B cell (primary cell): ENCODE measurements around the gene SMIM30. TPM values are rescaled to one million over a fixed set of nuclear protein-coding genes. Genes with fewer than 3 reads are reported as not detected.

Experiments
- ATAC-seq: fragments of 200-7000 bp; cut with Tn5 transposase; one replicate; pipeline ENCODE4 v1.10.0; 2021; ENCODE audit warnings: low read depth, mild to moderate bottlenecking, moderate number of reproducible peaks, moderate library complexity
- CTCF ChIA-PET: fragments of 350-600 bp; sonication (Branson Sonifier 250); formaldehyde crosslinking; loops from one replicate; lab custom pipeline; 2021; ENCODE audit warnings: antibody characterized with exemption, inconsistent platforms; lab: Charles Lee
- POLR2A ChIA-PET: fragments of 350-600 bp; sonication (Branson Sonifier 250); formaldehyde crosslinking; loops from one replicate; lab custom pipeline; 2021; ENCODE audit warnings: antibody characterized with exemption; lab: Charles Lee
- DNase-seq: peaks from one replicate; pipeline ENCODE4 v3.0.0; 2013
- H2AFZ ChIP-seq: 2 replicates; pipeline ENCODE4 v1.6.1; 2012; ENCODE audit warnings: mild to moderate bottlenecking, low read depth, low read length; ENCODE audit not compliant: insufficient read depth, poor library complexity, severe bottlenecking
- H3K27ac ChIP-seq, 2 donors: 1 replicate in 1 of 2; 2 replicates in 1 of 2; pipeline ENCODE4 v1.5.1; 2012 to 2013; ENCODE audit warnings: low read length in 2 of 2, mild to moderate bottlenecking in 2 of 2, moderate library complexity in 1 of 2
- H3K27me3 ChIP-seq, 4 experiments: fragments of 200-600 bp in 1 of 4; sonication (generic) in 1 of 4; replicated peaks in 1 of 4; 1 replicate in 2 of 4; 2 replicates in 2 of 4; pipeline versions ENCODE4 v1.6.1 to v1.7.0; 2013 to 2016; ENCODE audit warnings: low read length in 3 of 4, mild to moderate bottlenecking in 2 of 4, mixed read lengths in 1 of 4, moderate library complexity in 1 of 4; ENCODE audit not compliant: insufficient read depth in 4 of 4, control insufficient read depth in 3 of 4; ENCODE audit errors: control extremely low read depth in 1 of 4
- H3K36me3 ChIP-seq, 2 experiments: replicated peaks in 1 of 2; 1 replicate in 1 of 2; 2 replicates in 1 of 2; pipeline versions ENCODE4 v1.6.1 to v1.7.1; 2013; ENCODE audit warnings: low read length in 1 of 2; ENCODE audit not compliant: insufficient read depth in 2 of 2, control insufficient read depth in 1 of 2; ENCODE audit errors: control extremely low read depth in 1 of 2, extremely low read depth in 1 of 2
- H3K4me1 ChIP-seq, 2 donors: fragments of 200-600 bp in 1 of 2; sonication (generic) in 1 of 2; 1 replicate in 1 of 2; 2 replicates in 1 of 2; pipeline versions ENCODE4 v1.5.1 to v1.6.1; 2013 to 2017; ENCODE audit warnings: low read length in 2 of 2; ENCODE audit not compliant: control insufficient read depth in 2 of 2, insufficient read depth in 2 of 2
- H3K4me2 ChIP-seq: replicated peaks from 2 replicates; pipeline ENCODE3; 2012; ENCODE audit warnings: mild to moderate bottlenecking, low read depth, low read length; ENCODE audit not compliant: poor library complexity, severe bottlenecking
- H3K4me3 ChIP-seq, 5 experiments: fragments of 200-600 bp in 1 of 5; sonication (generic) in 1 of 5; 1 replicate in 3 of 5; 2 replicates in 2 of 5; pipeline versions ENCODE4 v1.5.1 to v1.7.0; 2011 to 2016; ENCODE audit warnings: low read length in 4 of 5, mild to moderate bottlenecking in 4 of 5, low read depth in 2 of 5, control low read depth in 1 of 5, moderate library complexity in 1 of 5; ENCODE audit not compliant: insufficient read depth in 1 of 5; ENCODE audit errors: control extremely low read depth in 1 of 5, extremely low read depth in 1 of 5
- H3K79me2 ChIP-seq: fragments of 200-600 bp; sonication (generic); one replicate; pipeline ENCODE4 v1.6.0; 2016; ENCODE audit warnings: low read length; ENCODE audit not compliant: control insufficient read depth, insufficient read depth
- H3K9ac ChIP-seq: fragments of 200-600 bp; sonication (generic); 2 replicates; pipeline ENCODE4 v1.6.1; 2017; ENCODE audit warnings: mild to moderate bottlenecking, low read length, moderate library complexity
- H3K9me3 ChIP-seq, 3 donors: one replicate each; pipeline versions ENCODE4 v1.6.1 to v1.7.1; 2013; ENCODE audit warnings: low read length in 2 of 3; ENCODE audit not compliant: control insufficient read depth in 2 of 3, insufficient read depth in 1 of 3; ENCODE audit errors: control extremely low read depth in 1 of 3
- H4K20me1 ChIP-seq: 2 replicates; pipeline ENCODE4 v1.6.0; 2012; ENCODE audit warnings: mild to moderate bottlenecking, low read length; ENCODE audit not compliant: insufficient read depth, control insufficient read depth, poor library complexity, severe bottlenecking
- H3K27ac Mint-ChIP-seq: one replicate; pipeline ENCODE4 v1.8.0; 2021; ENCODE audit warnings: mixed read lengths
- H3K27me3 Mint-ChIP-seq: one replicate; pipeline ENCODE4 v1.8.0; 2021; ENCODE audit warnings: mixed read lengths
- H3K4me1 Mint-ChIP-seq: one replicate; pipeline ENCODE4 v1.8.0; 2021; ENCODE audit warnings: mixed read lengths
- H3K4me3 Mint-ChIP-seq: one replicate; pipeline ENCODE4 v1.8.0; 2021; ENCODE audit warnings: mixed read lengths
- H3K9me3 Mint-ChIP-seq: one replicate; pipeline ENCODE4 v1.8.0; 2022; ENCODE audit warnings: mixed read lengths; ENCODE audit not compliant: insufficient read depth
- EZH2 ChIP-seq: IDR thresholded peaks from 2 replicates; pipeline ENCODE4 v1.6.1; 2012; ENCODE audit warnings: borderline replicate concordance, low read depth, mild to moderate bottlenecking, moderate library complexity, low read length; ENCODE audit not compliant: insufficient read depth, poor library complexity, severe bottlenecking
- WGBS: methylation state at CpG from one replicate; pipeline ENCODE4 v1.1.5; 2013; ENCODE audit warnings: missing lambda C conversion rate; ENCODE audit not compliant: insufficient coverage; 5-methylcytosine and 5-hydroxymethylcytosine counted together
- intact Hi-C: fragments of 100-400 bp; cut with micrococcal nuclease; formaldehyde crosslinking; loops from one replicate; pipeline ENCODE4 v1.10.0; 2022
- polyA plus RNA-seq: library from polyadenylated mRNA; depleted of rRNA; stranded (reverse); fragments of >200 nt; gene quantifications from 2 replicates; pipeline ENCODE4 v1.2.3, GENCODE V29; 2012
- total RNA-seq, 2 donors: library from RNA; stranded (reverse); fragments of 120-200 nt in 1 of 2; gene quantifications; 1 replicate in 1 of 2; 2 replicates in 1 of 2; pipeline versions ENCODE4 v1.2.3 to v1.2.4, GENCODE V29; 2013 to 2022
- TF ChIP-seq, protein P1 (sequence below): fragments of 200-600 bp; IDR thresholded peaks from one replicate; pipeline ENCODE4 v1.8.0; 2022; ENCODE audit warnings: antibody characterized with exemption, mild to moderate bottlenecking

The SMIM30 gene
- total and polyA plus RNA-seq, 2 donors (not counting 1 experiment from before 2014, with no cell fraction given), result 7.2 to 24.4 TPM

DNA sequence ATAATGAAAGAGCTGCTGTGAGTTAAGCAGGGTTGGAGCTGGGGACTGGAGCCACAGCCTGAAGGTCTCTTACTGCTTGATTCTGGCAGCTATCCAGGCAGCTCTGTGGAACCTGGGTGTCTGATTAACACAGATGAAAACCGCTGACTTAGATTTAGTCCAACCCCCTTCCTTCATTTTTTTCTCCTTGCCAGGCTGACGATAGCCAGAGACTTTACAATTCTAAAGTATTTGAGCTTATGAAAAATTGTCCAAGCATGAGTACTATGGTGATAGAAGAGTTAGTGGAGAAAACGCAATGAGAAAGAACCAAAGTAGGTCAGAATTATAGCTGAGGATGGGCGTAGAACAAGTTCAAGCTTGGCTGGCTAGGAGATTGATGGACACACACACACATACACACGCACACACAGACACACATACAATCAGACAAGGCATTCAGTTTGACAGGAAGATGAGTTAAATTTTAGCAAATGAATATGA is 18.2 kb downstream of the SMIM30 start:
- H3K27ac Mint-ChIP-seq, result no peak overlapping the region
- no CpG with 5 or more reads among the region's 5 CpGs for WGBS
- no peak for ATAC-seq
- H3K4me3 ChIP-seq, result no peak overlapping the region
- H3K9ac ChIP-seq, result no peak overlapping the region
- peaks cover 0 to 2% (median 0%) of the 10 kb centered on the region in 3 donors for H3K9me3 ChIP-seq
- no peaks in the 10 kb centered on the region for H3K4me1 Mint-ChIP-seq
- peaks cover 25% of the 10 kb centered on the region for H3K27me3 Mint-ChIP-seq
- TF ChIP-seq, protein P1, sequence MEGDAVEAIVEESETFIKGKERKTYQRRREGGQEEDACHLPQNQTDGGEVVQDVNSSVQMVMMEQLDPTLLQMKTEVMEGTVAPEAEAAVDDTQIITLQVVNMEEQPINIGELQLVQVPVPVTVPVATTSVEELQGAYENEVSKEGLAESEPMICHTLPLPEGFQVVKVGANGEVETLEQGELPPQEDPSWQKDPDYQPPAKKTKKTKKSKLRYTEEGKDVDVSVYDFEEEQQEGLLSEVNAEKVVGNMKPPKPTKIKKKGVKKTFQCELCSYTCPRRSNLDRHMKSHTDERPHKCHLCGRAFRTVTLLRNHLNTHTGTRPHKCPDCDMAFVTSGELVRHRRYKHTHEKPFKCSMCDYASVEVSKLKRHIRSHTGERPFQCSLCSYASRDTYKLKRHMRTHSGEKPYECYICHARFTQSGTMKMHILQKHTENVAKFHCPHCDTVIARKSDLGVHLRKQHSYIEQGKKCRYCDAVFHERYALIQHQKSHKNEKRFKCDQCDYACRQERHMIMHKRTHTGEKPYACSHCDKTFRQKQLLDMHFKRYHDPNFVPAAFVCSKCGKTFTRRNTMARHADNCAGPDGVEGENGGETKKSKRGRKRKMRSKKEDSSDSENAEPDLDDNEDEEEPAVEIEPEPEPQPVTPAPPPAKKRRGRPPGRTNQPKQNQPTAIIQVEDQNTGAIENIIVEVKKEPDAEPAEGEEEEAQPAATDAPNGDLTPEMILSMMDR, result no peak
- no peak for TF ChIP-seq EZH2
- H3K4me3 Mint-ChIP-seq, result no peak overlapping the region
- H4K20me1 ChIP-seq, result no peaks in the 10 kb centered on the region
- H3K79me2 ChIP-seq, result no peaks in the 10 kb centered on the region
- CTCF ChIA-PET, result no interaction called here
- H3K27me3 ChIP-seq, result peaks cover 0 to 2% (median 0%) of the 10 kb centered on the region in 4 experiments
- no peaks in the 10 kb centered on the region for H3K4me1 ChIP-seq
- POLR2A ChIA-PET, result no interaction called here
- H3K9me3 Mint-ChIP-seq, result no peaks in the 10 kb centered on the region
- H3K27ac ChIP-seq, result no peak overlapping the region
- intact Hi-C loops, result no loop called here
- no peak for DNase-seq
- H3K4me2 ChIP-seq, result no peak overlapping the region
- H3K36me3 ChIP-seq, result no peaks in the 10 kb centered on the region
- no peak overlapping the region for H2AFZ ChIP-seq

DNA sequence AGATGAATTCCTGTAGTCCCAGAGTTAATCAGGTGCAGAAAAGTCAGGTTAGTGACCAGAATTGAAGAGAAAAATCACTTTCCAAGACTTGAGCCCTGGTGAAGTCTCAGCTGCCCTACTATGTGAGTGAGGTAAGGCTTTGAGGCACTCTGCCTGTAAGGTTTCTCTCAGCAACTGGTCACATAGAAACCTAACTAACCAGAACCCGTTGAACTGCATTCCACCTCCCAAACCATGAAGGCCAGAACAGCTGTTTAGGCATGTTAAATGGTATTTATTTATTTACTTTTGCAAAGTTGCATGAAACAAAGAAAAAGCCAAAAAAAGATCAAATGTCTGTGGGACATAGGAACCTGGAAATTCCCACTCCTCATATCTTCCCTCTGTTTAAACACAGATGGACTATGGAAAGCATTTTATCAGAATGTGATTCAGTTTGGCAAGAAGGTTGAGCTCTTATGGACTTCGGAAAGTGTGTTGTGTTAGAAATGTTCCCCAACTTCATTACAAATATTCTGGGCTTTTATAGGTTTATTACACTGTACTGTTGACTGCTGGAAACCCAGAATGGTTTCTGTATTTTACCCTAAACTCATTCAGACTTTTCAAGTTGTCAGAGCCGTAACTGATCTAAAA is 19.0 kb downstream of the SMIM30 start:
- Histone ChIP-seq H3K27me3 (peaks cover 0 to 2% (median 0%) of the 10 kb centered on the region in 4 experiments), H3K79me2 (no peaks in the 10 kb centered on the region), H2AFZ (no peak overlapping the region), H3K36me3 (no peaks in the 10 kb centered on the region), H3K4me2 (no peak overlapping the region), H3K9ac (no peak overlapping the region), H3K4me3 (no peak overlapping the region), H3K9me3 (peaks cover 0 to 2% (median 0%) of the 10 kb centered on the region in 3 donors), H3K27ac (no peak overlapping the region), H4K20me1 (no peaks in the 10 kb centered on the region), H3K4me1 (no peaks in the 10 kb centered on the region)
- DNase-seq (no peak), ATAC-seq (no peak)
- TF ChIP-seq, protein P1, result no peak
- no peak for TF ChIP-seq EZH2
- Mint-ChIP-seq H3K4me3 (no peak overlapping the region), H3K27ac (no peak overlapping the region), H3K4me1 (no peaks in the 10 kb centered on the region), H3K27me3 (peaks cover 29% of the 10 kb centered on the region), H3K9me3 (no peaks in the 10 kb centered on the region)
- intact Hi-C loops, result no loop called here
- ChIA-PET CTCF (no interaction called here), POLR2A (no interaction called here)
- WGBS, result no CpG with 5 or more reads among the region's 3 CpGs
